Measurements from ENCODE around the gene LTBR.
"Not testable (repeated sequence)": the region's sequence is repeated elsewhere in the genome, so short reads cannot be mapped to it uniquely, and the experiment has no call there.

Gene LTBR

DNA sequence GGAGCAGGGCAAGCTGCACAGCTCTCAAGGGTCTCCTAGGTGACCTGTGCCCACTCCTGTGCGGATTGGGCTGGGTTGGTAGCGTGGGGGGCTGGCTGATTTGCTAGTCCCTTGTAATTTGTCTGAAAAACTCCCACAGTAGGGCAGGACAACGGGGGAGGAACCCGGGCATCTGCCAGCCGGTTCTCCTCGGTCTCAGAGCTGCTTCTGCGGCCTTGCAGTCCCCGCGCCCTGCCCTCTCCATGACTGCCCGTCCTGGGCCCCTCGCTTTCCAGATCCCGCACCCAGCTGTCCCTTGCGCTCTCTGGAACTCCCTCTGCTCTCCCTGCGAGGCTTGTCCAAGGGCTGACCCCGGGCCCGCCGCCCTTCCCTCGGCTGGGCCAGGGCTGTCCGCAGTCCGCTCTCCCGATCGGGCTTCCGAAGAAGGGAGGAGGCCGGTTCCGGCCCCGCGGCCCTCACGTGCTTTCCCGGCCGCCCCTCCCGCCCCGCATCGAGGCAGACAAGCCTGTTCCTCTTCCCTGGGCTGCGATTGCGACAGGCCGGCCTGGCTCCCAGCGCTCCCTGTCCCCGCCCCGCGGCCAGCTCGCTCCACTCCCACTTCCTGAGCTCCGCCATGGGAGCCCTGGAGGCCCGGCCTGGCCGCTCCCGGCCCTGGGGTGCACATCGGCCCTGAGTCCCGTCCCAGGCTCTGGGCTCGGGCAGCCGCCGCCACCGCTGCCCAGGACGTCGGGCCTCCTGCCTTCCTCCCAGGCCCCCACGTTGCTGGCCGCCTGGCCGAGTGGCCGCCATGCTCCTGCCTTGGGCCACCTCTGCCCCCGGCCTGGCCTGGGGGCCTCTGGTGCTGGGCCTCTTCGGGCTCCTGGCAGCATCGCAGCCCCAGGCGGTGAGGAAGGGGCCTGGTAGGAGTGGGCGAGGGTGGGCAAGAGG, at the start of gene LTBR:
LTBR (plus strand) TSS at position 591 of the 927 bp plus-strand sequence; CDS start at position 788, 197 bp downstream.
- DNase-seq, result no peak

DNA sequence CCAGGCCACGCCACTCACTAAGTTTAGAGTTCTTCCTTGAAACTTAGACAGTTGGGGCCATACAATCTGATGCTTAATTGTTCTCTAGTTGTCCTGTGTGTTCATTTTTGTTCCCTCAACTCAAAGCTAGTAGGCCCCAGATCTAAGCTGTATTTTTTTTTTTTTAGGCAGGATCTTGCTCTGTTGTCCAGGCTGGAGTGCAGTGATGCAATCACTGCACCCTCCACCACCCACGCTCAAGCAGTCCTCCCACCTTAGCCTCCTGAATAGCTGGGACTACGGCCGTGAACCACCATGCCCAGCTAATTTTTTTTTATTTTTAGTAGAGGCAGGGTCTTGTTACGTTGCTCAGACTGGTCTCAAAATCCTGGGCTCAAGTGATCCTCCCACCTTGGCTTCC, 49.6 kb upstream of the LTBR start:
- no peak for DNase-seq

DNA sequence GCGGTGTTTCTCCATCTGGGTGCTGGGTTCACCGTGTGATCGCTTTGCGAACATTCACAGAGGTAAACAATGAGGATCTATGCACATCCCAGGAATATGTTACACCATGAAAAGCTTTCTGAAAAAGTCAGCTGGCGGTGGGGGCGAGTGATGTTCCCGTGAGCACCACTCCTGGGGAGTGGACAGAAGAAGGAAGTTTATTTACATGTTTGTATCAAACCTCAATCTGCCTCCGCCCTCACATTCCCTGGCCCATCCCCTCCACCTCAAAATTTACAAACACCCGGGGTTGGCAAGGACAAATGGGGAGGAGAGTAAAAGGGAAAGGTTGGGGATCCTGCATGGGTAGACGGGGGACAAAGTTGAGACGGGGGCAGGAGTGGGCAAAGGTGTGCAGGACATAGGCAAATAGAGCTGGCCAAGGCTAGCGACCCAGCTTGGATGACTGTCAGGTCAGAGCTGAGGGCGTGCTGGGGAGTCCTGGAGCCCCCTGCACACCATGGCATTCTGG, 49.0 kb upstream of the LTBR start:
- no peak for DNase-seq

DNA sequence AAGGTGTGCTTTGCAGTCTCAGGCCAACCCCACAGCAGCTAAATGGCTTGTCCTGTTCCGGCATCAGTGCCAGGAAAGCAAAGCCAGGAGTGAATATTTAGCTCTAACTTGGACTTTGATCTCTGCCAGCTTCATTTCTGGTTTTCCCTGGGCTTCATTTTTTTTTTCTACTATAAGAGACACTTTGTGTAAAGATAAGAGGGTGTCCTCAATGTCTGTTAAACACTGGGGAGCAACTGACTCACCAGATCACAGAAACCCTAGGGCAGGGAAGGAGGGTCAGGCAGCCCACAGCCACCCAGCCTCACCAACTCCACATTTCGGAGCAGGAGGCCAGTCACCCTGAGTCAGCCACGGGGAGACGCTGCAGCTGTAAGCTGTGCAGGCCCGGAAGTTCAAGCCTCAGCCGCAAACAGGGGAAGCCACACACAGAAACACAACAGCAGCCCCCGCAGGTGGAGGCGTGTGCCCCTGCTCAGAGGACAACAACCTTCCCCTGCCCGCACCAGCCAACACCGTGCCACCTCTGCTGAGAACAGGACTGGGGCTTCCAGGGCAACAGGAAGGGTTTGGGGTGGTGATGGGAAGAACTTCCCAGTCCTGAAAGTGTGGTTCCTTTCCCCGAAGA, 48.4 kb upstream of the LTBR start:
- no peak for DNase-seq

DNA sequence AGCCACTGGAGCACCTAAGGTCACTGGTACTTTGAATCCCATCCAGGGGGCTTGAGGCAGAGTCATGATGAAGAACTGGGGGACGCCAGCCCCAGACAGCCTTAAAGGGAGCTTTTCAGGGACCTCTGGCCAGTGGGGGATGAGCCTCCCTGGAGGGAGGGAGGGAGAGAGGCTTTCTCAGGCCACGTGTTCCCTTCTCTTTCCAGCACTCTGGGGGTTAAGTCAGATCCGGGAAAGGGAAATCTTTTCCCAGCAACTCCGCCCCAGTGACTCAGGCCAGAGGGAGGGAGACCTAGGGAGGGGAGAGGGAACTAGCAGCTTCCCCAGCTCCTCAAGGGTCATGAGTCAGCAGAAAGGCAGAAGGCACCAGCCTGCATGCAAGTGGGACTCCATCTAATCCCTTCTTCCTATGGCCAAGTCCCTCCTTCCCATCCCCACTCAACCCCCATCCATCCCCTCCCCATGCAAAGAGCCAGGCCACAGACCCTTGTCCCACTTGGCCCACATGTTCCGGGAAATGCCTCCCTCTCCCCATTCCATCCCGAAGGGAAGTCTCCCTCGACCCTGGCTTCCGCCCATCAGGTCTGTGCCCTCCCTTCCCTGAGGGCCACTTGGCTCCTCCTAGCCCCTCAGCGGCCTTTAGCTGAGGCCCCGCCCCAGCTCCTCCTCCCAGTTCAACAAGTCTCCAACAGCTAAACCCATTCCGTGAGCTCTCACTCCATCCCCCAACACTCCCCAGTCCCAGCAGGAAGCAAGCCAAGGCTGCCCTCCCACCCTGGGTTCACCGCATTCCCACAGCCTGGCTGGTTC, 47.7 kb upstream of the LTBR start:
- DNase-seq, result peak; percentile 36

DNA sequence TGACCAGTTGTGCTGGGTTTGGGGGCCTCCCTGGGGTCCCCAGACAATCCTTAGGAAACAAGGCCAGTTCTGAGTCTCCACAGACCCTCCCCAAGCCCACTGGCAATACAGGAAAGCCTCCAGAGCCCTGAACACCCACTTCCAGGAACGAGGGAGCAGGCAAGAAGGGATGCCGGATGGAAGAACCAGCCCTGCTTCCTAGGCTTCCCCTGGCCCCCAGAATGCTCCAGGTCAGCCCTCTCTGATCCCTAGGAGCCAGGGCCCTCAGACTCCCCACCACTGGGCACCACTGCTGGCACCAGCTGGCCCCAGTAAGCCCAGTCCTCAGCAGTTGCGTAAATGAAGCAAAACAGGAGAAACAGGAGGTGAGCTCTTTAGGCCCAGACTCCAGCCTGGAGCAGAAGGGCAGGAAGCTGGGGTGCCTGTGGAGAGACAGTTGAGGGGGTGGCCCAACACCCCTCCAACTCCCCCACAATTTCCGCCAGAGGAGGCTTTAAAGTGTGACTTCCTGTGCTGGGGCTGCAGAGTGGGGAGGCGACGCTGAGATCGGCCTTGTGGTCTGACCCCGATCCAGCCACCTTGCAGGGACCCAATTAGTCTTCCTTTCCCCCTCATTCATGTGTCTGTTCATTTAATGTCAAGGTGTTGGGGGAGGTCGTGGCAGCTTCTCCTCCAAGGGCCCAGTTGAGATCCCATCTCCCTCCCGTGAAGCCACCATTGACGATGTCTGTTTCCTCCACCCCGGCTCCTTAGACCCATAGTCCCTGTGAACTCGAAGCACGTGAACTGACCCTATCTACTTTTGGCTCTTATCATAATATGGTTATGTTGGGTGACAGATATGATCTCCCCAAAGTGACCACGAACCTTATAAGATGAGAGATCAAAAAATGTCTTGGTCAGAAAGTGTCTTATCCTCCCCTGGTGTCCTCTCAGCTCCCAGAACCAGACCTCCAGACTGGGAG, 46.8 kb upstream of the LTBR start:
- no peak for DNase-seq

DNA sequence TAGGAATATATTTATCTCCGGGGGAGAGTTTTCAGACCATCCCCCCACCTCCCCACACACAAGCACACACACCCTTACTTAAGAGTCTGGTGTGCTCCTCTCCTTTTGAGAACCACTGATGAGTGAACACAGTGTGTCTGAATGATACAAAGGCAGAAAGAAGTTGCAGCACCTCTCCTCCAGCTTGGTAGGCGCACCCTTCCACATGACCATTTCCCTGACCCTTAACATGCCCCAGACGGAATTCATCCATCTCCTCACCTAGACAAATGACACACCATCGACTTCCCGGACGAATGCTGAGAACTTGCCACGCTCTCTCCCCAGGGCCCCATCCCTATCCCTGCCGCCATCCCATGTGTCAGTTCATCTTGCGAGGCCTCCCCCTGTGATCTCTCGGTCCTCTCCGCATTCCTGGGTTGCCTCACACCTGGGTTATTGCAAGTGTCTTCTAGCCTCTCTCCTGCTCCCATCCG, 46.0 kb upstream of the LTBR start:
- no peak for DNase-seq

DNA sequence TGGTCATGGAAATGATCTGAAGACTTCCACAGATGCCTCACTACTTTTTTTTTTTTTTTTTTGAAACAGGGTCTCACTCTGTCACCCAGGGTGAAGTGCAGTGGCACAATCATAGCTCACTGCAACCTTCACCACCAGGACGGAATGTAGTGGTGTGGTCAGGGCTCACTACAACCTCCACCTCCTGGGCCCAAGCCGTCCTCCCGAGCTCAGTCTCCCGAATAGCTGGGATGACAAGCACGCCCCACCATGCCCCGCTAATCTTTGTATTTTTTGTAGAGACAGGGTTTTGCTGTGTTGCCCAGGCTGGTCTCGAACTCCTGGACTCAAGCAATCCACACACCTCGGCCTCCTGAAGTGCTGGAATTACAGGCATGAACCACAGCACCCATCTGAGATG, 45.4 kb upstream of the LTBR start:
- not testable (repeated sequence) for DNase-seq

DNA sequence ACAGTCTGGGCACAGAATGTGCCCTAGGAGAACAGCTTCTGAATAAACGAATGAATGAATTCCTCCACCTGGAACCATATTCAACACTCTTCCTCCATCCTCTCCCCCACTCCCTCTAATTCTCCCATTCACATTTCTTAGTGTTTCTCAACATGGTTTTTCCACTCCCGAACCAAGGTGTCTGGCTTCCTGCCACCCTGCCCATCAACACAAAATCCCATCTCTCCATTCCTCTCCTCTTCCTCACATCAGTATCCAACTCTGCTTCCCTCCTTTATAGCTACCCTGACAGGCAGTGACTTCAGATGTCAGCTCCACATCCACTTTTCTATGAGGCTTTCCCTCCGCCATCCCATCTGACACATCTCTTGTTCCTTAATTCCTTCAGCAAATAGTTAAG, 45.0 kb upstream of the LTBR start:
- DNase-seq, result no peak

DNA sequence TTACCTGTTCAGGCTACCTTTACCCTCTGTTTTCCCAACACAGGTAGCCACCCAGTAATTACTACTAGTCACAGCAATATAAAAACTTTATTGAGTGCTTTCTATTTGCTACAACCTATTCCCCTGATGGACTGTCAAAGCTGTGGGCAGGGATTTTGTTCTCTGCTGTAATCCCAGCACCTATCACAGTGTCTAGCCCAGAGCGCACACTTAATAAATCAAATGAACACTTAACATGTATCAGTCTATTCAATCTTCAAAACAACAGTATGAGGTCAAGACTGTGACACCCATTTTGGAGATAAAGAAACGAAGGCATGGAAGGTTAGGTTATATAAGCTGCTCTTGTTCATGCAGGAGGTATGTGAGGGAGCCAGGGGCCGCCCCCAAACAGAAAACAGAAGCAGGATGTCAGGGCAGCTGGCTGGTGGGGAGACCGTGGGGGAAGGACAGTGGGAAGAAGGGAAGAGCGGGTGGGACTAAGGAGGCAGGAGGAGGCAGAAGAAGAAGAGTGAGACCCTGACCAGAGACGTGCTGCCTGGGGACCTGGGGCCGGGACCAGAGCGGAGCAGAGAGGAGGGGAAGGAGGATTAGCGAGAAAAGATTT, 43.8 kb upstream of the LTBR start:
- no peak for DNase-seq

DNA sequence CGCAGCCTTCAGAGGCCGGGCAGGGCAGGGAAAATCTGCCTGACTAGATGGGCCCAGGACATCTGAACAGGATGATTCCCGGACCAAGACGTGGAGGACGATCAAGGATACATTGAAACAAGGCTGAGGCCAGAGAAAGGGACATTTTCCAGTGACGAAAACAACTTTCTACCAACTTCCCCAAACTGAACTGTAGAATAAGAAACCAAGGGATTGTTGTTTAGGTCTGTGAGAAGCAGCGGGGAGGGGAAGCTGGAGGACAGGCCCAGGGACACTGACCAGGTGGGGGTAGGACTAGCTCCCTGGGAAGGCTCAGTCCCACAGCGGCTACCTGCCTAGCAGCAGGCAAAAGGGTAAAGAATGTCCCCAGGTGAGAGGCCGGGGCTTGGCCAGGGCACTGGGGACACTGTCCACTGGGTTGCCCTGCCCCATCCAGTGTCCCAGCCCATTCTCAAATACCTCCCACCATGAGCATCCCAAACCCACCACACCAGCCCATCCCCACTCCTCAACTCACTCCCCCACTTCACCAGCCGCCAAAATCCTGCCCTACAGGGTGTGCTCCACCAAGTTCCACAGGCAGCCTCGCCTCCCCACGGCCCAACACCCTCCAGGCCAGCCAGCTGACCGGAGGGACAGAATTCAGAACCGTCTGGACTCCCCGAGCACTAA, 43.1 kb upstream of the LTBR start:
- no peak for DNase-seq

DNA sequence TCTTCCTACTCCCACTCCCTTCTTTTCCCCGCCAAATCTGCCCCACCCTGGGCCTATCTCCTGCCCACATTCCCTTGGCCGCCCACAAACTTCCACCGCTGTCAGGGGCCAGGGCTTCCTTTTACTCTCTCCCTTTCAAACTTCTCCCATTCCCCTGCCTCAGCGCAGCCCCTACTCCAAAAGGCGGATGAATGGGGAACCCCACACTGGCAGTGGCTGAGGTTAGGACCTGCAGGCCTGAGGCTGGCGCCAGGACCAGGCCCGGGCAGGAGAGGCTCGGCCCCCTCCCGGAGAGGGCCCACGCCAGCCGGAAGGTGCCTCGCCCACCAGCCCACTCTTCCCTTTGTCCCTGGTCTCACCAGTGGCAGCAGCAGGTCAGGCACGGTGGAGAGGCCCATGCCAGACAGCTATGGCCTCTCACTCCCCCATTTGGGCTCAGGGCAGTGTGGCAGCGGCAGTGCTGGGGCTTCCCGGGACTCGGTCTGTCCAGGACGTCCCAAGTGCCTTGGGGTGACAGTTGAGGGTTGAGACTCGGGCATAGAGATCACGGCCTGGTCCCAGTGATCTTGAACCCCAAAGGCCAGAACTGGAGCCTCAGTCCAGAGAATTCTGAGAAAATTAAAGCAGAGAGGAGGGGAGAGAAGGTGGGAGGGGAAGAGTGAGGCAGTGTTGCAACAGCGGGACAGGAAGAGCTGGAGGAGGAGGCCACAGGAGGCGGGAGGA, 42.4 kb upstream of the LTBR start, which contains the start of gene TNFRSF1A:
TNFRSF1A (minus strand) TSS at position 660 of the 723 bp plus-strand sequence; CDS start at position 398, 262 bp downstream.
- no peak for DNase-seq

DNA sequence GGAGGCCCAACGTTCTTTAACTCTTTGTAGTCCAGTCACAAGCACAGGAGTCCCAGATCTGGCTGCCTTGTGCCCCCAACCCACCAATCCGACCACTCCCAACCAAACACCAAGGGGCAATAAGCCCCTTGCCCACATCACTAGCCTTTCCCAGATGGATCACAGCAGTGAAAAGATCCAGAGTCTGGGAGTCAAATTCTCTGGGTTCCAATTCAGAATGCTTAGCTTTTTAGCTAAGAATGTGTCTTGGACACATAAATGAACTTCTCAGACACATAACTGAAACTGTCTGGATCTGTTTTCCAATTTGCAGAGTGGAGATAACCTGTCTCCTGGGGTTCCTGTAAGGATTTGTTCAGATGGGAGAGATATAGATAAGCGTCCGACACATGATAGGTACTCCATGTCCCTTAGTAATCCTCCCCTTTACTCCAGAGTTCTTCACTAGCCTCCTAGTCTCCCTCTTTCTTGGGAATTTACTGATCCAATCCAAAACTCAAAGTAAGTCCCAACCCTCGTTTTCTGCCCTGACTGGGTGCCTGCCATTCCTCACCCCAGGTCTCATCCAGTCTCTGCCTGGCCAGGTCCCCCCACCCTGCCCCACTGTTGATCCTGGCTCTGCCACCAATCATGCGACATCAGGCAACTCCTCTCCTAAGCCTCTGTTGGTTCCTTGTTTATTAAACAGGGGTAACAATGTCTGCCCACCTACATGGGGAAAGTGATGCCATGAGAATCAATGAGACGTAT, 41.6 kb upstream of the LTBR start:
- DNase-seq, result no peak

DNA sequence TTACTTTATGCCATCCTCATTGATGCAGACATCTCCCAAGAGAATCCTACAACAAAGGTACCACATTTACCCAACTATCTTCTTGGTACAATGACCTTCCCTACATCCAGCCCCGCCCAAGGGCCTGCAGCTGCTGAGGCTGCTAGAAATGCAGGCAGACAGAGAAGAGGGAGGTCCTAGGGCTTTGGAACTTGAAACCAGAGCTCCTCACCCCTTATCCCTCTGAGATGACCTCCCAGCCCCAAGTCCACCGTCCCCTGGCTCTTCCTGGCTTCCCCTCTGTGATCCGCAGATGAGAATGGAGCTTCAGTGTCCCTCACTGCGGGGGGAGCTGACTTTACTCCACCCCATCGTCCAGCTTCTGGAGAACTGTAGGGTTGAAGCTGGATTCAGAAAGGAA, 40.4 kb upstream of the LTBR start:
- no peak for DNase-seq

DNA sequence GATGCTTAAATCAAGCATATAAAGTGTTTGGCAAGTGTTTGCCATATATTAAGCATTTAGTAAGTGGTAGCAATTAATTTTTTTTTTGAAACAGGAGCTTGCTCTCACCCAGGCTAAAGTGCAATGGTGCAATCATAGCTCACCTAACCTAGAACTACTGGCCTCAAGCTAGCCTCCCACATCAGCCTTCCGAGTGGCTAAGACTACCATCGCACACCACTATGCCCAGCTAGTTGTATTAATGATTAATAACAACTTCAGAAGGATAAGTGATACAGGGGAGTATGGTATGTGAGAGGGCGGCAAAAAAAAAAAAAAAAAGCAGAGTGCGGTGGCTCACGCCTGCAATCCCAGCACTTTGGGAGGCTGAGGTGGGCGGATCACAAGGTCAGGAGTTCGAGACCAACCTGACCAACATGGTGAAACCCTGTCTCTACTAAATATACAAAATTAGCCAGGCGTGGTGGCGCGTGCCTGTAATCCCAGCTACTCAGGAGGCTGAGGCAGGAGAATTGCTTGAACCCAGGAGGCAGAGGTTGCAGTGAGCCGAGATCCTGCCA, 39.8 kb upstream of the LTBR start:
- DNase-seq, result not testable (repeated sequence)

DNA sequence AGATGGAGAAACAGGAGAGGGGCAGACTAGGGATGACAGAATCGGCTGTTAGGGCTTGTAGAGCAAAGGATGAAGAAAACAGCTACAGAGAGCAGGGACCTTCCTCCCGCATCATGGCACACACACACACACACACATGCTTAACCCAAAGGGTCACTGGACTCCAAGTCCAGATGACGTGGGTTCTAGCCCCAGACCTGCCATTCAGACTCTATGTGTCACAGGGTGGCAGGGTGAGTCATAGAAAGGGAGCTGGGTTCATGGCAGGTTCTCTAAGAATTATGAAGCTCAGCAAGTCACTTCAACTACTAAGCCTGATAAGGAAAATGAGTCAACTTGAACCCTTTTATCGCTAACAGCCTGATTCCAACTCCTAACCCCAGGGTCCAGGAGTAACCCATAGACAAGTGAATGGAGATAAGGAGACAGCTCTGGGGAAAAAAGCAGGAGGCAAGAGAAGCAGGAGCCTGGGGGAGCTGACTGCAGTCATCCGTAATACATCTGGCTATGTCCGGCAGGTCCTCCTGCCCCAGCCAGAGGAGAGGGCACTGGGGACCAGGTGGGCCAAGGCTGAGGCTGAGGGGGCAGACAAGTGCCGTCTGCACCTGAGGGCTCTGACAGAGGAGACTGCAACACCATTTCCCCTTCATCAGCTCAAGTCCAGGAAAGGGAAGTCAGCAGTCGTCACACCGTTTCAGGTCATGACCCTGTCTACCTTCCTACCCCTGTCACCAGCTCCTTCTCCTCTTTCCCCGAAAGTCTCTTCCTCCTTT, 38.5 kb upstream of the LTBR start:
- no peak for DNase-seq

DNA sequence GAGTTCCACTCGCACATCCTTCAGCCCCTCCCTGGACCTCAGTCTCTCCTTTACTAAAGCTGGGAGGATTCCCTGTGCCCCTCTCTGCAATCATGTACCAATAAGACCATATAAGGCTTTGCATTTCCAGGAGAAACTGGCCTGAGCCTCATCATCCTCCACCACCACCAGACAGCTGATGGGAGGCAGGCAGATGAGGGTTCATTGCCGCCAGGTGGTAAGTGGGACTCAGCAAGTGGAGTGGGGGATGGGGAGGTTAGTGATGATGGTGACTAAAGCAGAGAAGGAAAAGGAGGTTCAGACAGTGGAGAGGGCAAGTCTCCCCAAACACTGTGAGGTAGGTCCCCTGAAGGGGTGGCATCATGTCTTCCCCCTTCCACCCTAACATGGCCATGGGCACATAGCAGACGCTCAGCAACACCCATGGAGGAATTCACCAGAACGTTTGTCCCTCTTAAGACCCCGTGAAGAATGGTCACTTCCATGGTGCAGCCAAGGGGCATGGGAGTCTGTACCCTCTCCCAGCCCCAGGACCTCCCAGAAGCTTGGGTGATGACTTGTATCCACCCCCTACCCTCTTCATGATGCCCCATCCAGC, 37.6 kb upstream of the LTBR start:
- DNase-seq, result no peak

DNA sequence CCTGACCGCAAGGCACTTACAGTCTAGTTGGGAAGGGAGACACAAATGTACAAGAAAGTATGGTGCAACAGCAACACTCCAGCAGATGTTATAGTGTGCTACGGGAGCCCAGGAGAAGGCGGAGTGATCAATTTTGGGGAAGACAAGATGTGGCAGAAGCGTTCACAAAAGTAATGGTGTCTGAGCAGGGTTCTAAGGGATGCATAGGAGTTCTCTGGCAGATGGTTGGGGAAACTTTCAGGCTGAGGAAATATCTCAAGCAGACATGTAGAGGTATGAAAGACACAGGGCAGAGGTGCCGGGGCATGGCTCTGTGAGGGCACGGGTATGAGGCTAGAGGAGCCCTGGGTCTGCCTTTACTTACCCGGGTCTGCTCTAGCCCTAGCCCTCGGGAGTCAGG, 37.0 kb upstream of the LTBR start:
- DNase-seq, result no peak
